Measurements from ENCODE around the gene ELF1. TPM values are rescaled to one million over a fixed set of nuclear protein-coding genes. Genes with fewer than 3 reads are reported as not detected.
"Not testable (repeated sequence)": the region's sequence is repeated elsewhere in the genome, so short reads cannot be mapped to it uniquely, and the experiment has no call there.

ELF1 gene
- total RNA-seq, 1 donor from 2014 or later: 25.0 TPM

- not testable (repeated sequence) for DNase-seq (ENCODE audit: low read depth)
These were observed 23.3 kb upstream of the ELF1 start for GRCh38 chr13:41042419-41042818.

GRCh38 chr13:41040584-41041334 lies 21.6 kb upstream of the ELF1 start:
- DNase-seq (ENCODE audit: low read depth): no peak

- DNase-seq (ENCODE audit: low read depth): no peak
These were observed 20.6 kb upstream of the ELF1 start for GRCh38 chr13:41039746-41040145.

GRCh38 chr13:41036557-41036956 lies 17.4 kb upstream of the ELF1 start:
- not testable (repeated sequence) for DNase-seq (ENCODE audit: low read depth)

GRCh38 chr13:41034881-41035280 lies 15.8 kb upstream of the ELF1 start:
- no peak for DNase-seq (ENCODE audit: low read depth)

GRCh38 chr13:41034382-41034781 lies 15.3 kb upstream of the ELF1 start:
- no peak for DNase-seq (ENCODE audit: low read depth)

GRCh38 chr13:41032691-41033376 lies 13.7 kb upstream of the ELF1 start:
- no peak for DNase-seq (ENCODE audit: low read depth)

- no peak for DNase-seq (ENCODE audit: low read depth)
These were observed 10.5 kb upstream of the ELF1 start for GRCh38 chr13:41029629-41030028.

- no peak for DNase-seq (ENCODE audit: low read depth)
These were observed 8.9 kb upstream of the ELF1 start for GRCh38 chr13:41028051-41028450.

- DNase-seq (ENCODE audit: low read depth): peak; percentile 68
These were observed 7.7 kb upstream of the ELF1 start for GRCh38 chr13:41026788-41027187.

GRCh38 chr13:41025518-41025917 lies 6.4 kb upstream of the ELF1 start:
- no peak for DNase-seq (ENCODE audit: low read depth)

GRCh38 chr13:41019578-41020347 lies 647 bp upstream of the ELF1 start:
- DNase-seq (ENCODE audit: low read depth): peak; percentile 40

- DNase-seq (ENCODE audit: low read depth): no peak
These were observed 541 bp downstream of the ELF1 start for GRCh38 chr13:41018602-41018948.

- DNase-seq (ENCODE audit: low read depth): no peak
These were observed 1.1 kb downstream of the ELF1 start for GRCh38 chr13:41017817-41018601.

GRCh38 chr13:41017159-41017558 lies 2.0 kb downstream of the ELF1 start:
- DNase-seq (ENCODE audit: low read depth): no peak

GRCh38 chr13:41015920-41016319 lies 3.2 kb downstream of the ELF1 start:
- DNase-seq (ENCODE audit: low read depth): no peak

- no peak for DNase-seq (ENCODE audit: low read depth)
These were observed 5.3 kb downstream of the ELF1 start for GRCh38 chr13:41013835-41014234.

- DNase-seq (ENCODE audit: low read depth): no peak
These were observed 6.6 kb downstream of the ELF1 start for GRCh38 chr13:41012536-41012935.

GRCh38 chr13:41011382-41011956 lies 7.6 kb downstream of the ELF1 start:
- DNase-seq (ENCODE audit: low read depth): no peak

GRCh38 chr13:41008349-41008980 lies 10.7 kb downstream of the ELF1 start:
- no peak for DNase-seq (ENCODE audit: low read depth)

- no peak for DNase-seq (ENCODE audit: low read depth)
These were observed 11.4 kb downstream of the ELF1 start for GRCh38 chr13:41007744-41008128.
